Heart right ventricle (tissue), 16 donors: ENCODE results near the gene ACTN2. TPM values are rescaled to one million over a fixed set of nuclear protein-coding genes. Genes with fewer than 3 reads are reported as not detected.
A peak's percentile ranks its signal among the peaks of the same experiment; 100 is the strongest.

Source experiments
- ATAC-seq, 8 donors: fragments of 200-7000 bp; cut with Tn5 transposase; one replicate each; pipeline ENCODE4 v1.9.1; 2020; ENCODE audit warnings: mild to moderate bottlenecking in 8 of 8, moderate library complexity in 8 of 8, moderate number of reproducible peaks in 1 of 8
- DNase-seq, 2 donors: peaks; one replicate each; pipeline ENCODE4 v3.0.0-alpha.2; 2020
- H3K27ac ChIP-seq, 10 donors: fragments of 200-600 bp; sonication (generic) in 2 of 10; one replicate each; pipeline versions ENCODE4 v1.5.0 to v1.8.0; 2020 to 2022; ENCODE audit warnings: mild to moderate bottlenecking in 3 of 10
- H3K27me3 ChIP-seq, 7 donors: fragments of 200-600 bp; one replicate each; pipeline ENCODE4 v1.8.0; 2021 to 2022; ENCODE audit warnings: mild to moderate bottlenecking in 2 of 7
- H3K36me3 ChIP-seq, 9 donors: fragments of 200-600 bp; sonication (generic) in 1 of 9; one replicate each; pipeline versions ENCODE4 v1.5.0 to v1.8.0; 2020 to 2022; ENCODE audit warnings: mild to moderate bottlenecking in 2 of 9
- H3K4me1 ChIP-seq, 9 donors: fragments of 200-600 bp; sonication (generic) in 1 of 9; one replicate each; pipeline versions ENCODE4 v1.5.0 to v1.8.0; 2020 to 2022; ENCODE audit warnings: mild to moderate bottlenecking in 4 of 9
- H3K4me3 ChIP-seq, 10 donors: fragments of 200-600 bp; sonication (generic) in 2 of 10; one replicate each; pipeline versions ENCODE4 v1.5.0 to v1.8.0; 2020 to 2022; ENCODE audit warnings: mild to moderate bottlenecking in 7 of 10, moderate library complexity in 2 of 10
- H3K9me3 ChIP-seq, 11 donors: fragments of 200-600 bp in 10 of 11; sonication (generic) in 2 of 11; one replicate each; pipeline versions ENCODE4 v1.5.0 to v1.8.0; 2013 to 2022; ENCODE audit warnings: mild to moderate bottlenecking in 2 of 11, control low read depth in 1 of 11, moderate library complexity in 1 of 11
- WGBS, 2 donors: extraction: QIAGEN DNeasy Blood & Tissue Kit; methylation state at CpG; one replicate each; pipeline ENCODE4 v1.1.7; 2013; ENCODE audit warnings: inconsistent platforms in 1 of 2; 5-methylcytosine and 5-hydroxymethylcytosine counted together
- intact Hi-C, 10 donors: fragments of 100-400 bp; cut with DNase I; formaldehyde crosslinking; loops; one replicate each; pipeline versions ENCODE4 v1.11.1 to v1.14.2; 2022
- polyA plus RNA-seq, 2 donors: library from polyadenylated mRNA; stranded (reverse); fragments of 200-250 nt; gene quantifications; one replicate each; pipeline ENCODE4 v1.2.3, GENCODE V29; 2013
- total RNA-seq, 10 donors: library from RNA; stranded (reverse); fragmentation: NEBNext Ultra II Directional in 3 of 10; extraction: Animal tissue kit (Norgen Biotek cat#: 25700) in 3 of 10; gene quantifications; one replicate each; pipeline versions ENCODE4 v1.2.1 to v1.2.4, GENCODE V29; 2021 to 2023
- TF ChIP-seq, protein P1 (sequence below), 9 donors: fragments of 200-600 bp; sonication (generic) in 2 of 9; IDR thresholded peaks; one replicate each; pipeline versions ENCODE4 v1.5.0 to v1.8.0; 2021 to 2022; ENCODE audit warnings: antibody characterized with exemption in 9 of 9, mild to moderate bottlenecking in 5 of 9, moderate library complexity in 1 of 9
- donor health status: Arrhythmogenic right ventricular cardiomyopathy.
- donor health status: ischemic (EF 13 %, LVEDD 7.1; RV severe dilation, severe dysfunction).
- donor health status: healthy with polysubstance abuse.
- donor health status: DM: no; HTN: yes; CAD: no.
- donor health status: DM: no; HTN: no; CAD: no.
- donor health status: ischemic (EF 25% LVEDD 6.9; RV normal size, moderate dysfunction).
- donor health status: ischemic (EF 25% LVEDD 5.7; RV mildly dilated, moderate dysfunction).
- donor health status: healthy.
- donor health status: DM: yes; HTN: yes; CAD: no.
- donor health status: Ischemic cardiomyopathy.
- donor health status: ischemic (EF 35%, LVEDD 5.7; RV mildly dilated, moderate dysfunction).
- donor health status: nonischemic (EF 11% LVEDD 7.7; RV severe dilation, severe dysfunction).
- donor health status: DM: yes; HTN: yes; CAD: no.
- donor health status: PGD.
- donor health status: ischemic (EF 29% LVEDD 5.4; RV normal size, mild dysfunction).
- donor health status: nonischemic (EF 23%, LVEDD 6.1; RV moderate dilation, normal function).

The ACTN2 gene
- total and polyA plus RNA-seq, 12 donors: 599 to 4,290 (median 3,278) TPM

DNA sequence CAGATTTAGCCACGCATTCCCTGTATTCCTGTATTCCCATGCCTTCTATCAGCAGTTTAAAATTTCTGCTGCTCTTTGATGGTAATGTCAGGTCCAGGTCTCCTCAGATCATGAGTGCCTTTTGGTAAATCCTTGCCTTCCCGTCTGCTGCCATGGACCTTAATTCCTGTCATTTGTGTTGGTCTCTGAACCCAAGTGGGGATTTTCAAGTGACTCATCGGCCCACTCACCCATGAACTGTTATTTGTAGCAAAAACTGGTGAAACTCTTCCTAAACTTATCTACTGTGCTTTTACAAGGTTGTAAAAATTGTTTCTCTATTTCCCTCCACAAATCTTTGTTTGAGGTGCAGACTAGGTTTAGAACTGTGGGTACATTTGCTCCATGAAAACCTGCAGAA is 47.4 kb downstream of the ACTN2 start:
- intact Hi-C loops: no loop called here
- peaks cover 0 to 33% (median 7%) of the 10 kb centered on the region in 9 donors for H3K4me1 ChIP-seq
- no peak for DNase-seq
- H3K36me3 ChIP-seq: peaks cover 0 to 90% (median 4%) of the 10 kb centered on the region in 9 donors
- peak overlapping the region in 5 of 10 donors; percentile 15 to 53 (median 40) for H3K27ac ChIP-seq
- TF ChIP-seq, protein P1, sequence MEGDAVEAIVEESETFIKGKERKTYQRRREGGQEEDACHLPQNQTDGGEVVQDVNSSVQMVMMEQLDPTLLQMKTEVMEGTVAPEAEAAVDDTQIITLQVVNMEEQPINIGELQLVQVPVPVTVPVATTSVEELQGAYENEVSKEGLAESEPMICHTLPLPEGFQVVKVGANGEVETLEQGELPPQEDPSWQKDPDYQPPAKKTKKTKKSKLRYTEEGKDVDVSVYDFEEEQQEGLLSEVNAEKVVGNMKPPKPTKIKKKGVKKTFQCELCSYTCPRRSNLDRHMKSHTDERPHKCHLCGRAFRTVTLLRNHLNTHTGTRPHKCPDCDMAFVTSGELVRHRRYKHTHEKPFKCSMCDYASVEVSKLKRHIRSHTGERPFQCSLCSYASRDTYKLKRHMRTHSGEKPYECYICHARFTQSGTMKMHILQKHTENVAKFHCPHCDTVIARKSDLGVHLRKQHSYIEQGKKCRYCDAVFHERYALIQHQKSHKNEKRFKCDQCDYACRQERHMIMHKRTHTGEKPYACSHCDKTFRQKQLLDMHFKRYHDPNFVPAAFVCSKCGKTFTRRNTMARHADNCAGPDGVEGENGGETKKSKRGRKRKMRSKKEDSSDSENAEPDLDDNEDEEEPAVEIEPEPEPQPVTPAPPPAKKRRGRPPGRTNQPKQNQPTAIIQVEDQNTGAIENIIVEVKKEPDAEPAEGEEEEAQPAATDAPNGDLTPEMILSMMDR (IDR thresholded peaks at IDR 0.05): no peak
- ATAC-seq: no peak
- H3K9me3 ChIP-seq: no peaks in the 10 kb centered on the region
- 77% methylated on average over 3 of the region's 3 CpGs for WGBS, 2 donors
- H3K27me3 ChIP-seq: no peaks in the 10 kb centered on the region
- no peak overlapping the region for H3K4me3 ChIP-seq

DNA sequence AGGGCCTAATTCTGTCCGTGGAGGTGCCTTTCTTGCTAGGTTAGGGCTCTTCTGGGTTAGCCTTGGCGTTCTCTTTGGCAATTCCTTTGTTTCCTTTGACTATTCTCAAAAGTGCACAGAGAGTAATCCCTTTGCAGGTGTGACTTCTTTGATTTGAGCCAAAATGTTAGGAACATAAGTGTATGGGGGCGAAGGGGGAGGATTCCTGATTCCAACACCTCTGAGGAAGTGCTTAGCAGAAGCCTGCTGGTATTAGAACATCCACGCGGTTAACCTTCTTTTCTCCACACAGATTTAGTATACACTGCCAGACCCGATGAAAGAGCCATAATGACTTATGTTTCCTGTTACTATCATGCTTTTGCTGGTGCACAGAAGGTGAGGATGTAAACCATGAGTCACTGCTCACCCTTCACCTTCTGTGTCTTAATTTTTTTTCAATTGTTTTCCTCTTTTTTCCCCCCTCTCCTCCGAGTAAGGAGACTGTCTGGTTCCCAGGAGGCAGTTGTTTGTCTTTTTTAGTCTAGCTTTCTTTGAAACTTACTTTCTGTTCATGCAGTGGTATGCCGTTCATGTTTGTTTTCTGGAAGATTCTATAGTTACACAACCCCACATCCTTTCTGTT is 48.0 kb downstream of the ACTN2 start:
- DNase-seq: no peak

DNA sequence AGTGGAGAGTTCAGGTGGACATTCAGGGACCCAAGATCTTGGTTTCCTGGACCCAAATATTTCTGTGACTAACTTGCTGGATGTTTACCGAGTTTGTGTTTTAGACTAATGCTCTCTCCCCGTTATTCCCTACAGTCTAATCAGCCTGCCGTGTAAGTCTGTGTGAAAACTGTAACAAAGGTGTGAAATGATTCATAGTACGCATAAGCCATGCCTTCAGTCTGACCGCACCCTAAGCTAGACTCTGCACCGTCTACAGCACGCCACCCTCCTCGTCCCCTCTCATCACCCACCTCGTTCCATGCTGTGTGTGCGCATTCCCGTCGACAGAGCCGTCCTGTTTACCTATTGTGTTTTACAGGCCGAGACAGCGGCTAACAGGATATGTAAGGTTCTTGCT is 50.5 kb downstream of the ACTN2 start:
- H3K36me3 ChIP-seq: peaks cover 0 to 98% (median 13%) of the 10 kb centered on the region in 9 donors

More for the DNA sequence above, 48.0 kb downstream of the ACTN2 start:
- Histone ChIP-seq H3K4me1 (peaks cover 0 to 27% (median under 1%) of the 10 kb centered on the region in 9 donors), H3K27ac (peak overlapping the region in 6 of 10 donors; percentile 2 to 53 (median 34)), H3K27me3 (no peaks in the 10 kb centered on the region), H3K36me3 (peaks cover 0 to 92% (median 4%) of the 10 kb centered on the region in 9 donors), H3K9me3 (no peaks in the 10 kb centered on the region), H3K4me3 (no peak overlapping the region)
- intact Hi-C loops: no loop called here
- TF ChIP-seq, protein P1 (IDR thresholded peaks at IDR 0.05): no peak
- ATAC-seq: peak in 4 of 8 donors; percentile 4 to 30 (median 12)
- WGBS, 2 donors: 36 to 51% methylated on average over 8 of the region's 8 CpGs

DNA sequence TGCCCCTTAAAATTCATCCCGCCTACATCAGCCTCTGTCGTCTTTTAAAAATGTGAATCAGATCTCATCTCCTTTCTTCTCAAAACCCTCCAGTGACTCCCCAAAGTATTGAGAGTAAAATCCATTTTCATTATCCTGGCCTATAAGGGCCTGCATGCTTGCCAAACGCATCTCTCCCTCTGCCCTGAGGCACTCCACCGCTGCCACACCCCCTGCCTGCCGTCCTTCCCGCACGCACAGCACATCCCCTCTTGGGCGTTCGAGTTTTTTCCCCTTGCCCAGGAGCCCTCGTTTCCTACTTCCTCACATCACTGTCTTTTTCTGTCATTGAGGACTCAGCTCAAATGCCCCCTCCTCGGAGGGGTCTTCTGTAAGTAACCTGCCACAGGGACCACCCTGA is 55.5 kb downstream of the ACTN2 start:
- Histone ChIP-seq H3K4me1 (peaks cover 0 to 50% (median 7%) of the 10 kb centered on the region in 9 donors), H3K9me3 (no peaks in the 10 kb centered on the region), H3K4me3 (no peak overlapping the region), H3K27ac (peak overlapping the region in 2 of 10 donors; percentile 9 to 12), H3K36me3 (peaks cover 0 to 92% (median 22%) of the 10 kb centered on the region in 9 donors), H3K27me3 (no peaks in the 10 kb centered on the region)
- TF ChIP-seq, protein P1 (IDR thresholded peaks at IDR 0.05): no peak
- ATAC-seq: no peak
- no peak for DNase-seq
- 62 to 66% methylated on average over 11 of the region's 11 CpGs for WGBS, 2 donors
- intact Hi-C loops: no loop called here

More for the DNA sequence above, 50.5 kb downstream of the ACTN2 start:
- intact Hi-C loops: no loop called here
- WGBS, 2 donors: 83 to 84% methylated on average over 15 of the region's 15 CpGs
- H3K4me3 ChIP-seq: no peak overlapping the region
- no peak for DNase-seq
- H3K27ac ChIP-seq: no peak overlapping the region
- TF ChIP-seq, protein P1 (IDR thresholded peaks at IDR 0.05): no peak
- no peaks in the 10 kb centered on the region for H3K9me3 ChIP-seq
- peaks cover 0 to 33% (median 7%) of the 10 kb centered on the region in 9 donors for H3K4me1 ChIP-seq
- ATAC-seq: no peak
- H3K27me3 ChIP-seq: no peaks in the 10 kb centered on the region
